D721Med (cell line): ENCODE measurements around the gene AFAP1L1.
A peak's percentile ranks its signal among the peaks of the same experiment; 100 is the strongest.

Experiments used
- DNase-seq: peaks from one replicate; pipeline ENCODE4 v3.0.0; 2011; ENCODE audit warnings: low spot score; ENCODE audit not compliant: insufficient read length
- FAIRE-seq: peaks from 2 replicates; lab custom pipeline; 2011; peaks lifted over from hg19 to GRCh38; lab: Jason Lieb, UNC
- TF ChIP-seq, protein P1 (sequence below): IDR thresholded peaks from 2 replicates; pipeline ENCODE4 v1.5.1; 2012; ENCODE audit warnings: mild to moderate bottlenecking, control low read depth; ENCODE audit not compliant: insufficient read depth; ENCODE audit errors: missing control alignments

AFAP1L1 gene

DNA sequence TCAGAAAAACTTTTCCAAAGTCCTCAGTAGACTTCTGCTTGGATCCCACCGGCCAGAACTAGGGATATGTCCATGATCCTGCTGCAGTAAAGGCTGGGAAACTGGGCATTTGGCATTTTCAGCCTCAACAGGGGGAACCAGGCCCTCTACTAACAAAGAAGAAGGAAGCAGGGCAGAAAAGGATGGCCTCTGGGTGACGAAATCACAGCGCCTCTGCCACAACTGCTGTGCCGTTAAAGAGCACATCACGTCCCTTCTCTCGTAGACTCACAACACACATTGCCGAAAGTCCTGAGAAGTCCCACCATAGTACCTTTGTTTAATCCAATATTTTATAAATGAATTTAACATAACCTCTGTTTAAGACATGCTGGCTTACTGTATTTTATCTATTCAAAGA, 10.4 kb upstream of the AFAP1L1 start:
- DNase-seq (no peak), FAIRE-seq (no peak)
- TF ChIP-seq, protein P1, sequence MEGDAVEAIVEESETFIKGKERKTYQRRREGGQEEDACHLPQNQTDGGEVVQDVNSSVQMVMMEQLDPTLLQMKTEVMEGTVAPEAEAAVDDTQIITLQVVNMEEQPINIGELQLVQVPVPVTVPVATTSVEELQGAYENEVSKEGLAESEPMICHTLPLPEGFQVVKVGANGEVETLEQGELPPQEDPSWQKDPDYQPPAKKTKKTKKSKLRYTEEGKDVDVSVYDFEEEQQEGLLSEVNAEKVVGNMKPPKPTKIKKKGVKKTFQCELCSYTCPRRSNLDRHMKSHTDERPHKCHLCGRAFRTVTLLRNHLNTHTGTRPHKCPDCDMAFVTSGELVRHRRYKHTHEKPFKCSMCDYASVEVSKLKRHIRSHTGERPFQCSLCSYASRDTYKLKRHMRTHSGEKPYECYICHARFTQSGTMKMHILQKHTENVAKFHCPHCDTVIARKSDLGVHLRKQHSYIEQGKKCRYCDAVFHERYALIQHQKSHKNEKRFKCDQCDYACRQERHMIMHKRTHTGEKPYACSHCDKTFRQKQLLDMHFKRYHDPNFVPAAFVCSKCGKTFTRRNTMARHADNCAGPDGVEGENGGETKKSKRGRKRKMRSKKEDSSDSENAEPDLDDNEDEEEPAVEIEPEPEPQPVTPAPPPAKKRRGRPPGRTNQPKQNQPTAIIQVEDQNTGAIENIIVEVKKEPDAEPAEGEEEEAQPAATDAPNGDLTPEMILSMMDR, result no peak

DNA sequence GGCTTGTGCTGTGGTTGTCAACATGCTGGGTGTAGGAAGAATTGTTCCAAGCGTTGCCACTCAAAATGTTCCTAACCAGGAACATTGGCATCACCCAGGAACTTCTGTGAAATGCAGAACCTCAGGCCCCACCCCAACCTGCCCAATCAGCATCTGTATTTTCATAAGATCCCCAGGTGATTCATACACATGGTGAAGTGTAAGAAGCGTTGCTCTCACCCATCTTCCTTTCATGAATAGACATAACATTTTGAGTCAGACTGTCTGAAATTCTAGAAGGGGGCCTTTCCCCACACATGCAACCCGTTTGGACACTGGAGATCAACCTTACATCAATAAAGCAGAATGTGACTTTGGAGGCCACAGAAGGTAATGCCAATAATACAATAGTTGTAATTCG, 9.3 kb upstream of the AFAP1L1 start:
- FAIRE-seq (no peak), DNase-seq (no peak)
- TF ChIP-seq, protein P1, result no peak

DNA sequence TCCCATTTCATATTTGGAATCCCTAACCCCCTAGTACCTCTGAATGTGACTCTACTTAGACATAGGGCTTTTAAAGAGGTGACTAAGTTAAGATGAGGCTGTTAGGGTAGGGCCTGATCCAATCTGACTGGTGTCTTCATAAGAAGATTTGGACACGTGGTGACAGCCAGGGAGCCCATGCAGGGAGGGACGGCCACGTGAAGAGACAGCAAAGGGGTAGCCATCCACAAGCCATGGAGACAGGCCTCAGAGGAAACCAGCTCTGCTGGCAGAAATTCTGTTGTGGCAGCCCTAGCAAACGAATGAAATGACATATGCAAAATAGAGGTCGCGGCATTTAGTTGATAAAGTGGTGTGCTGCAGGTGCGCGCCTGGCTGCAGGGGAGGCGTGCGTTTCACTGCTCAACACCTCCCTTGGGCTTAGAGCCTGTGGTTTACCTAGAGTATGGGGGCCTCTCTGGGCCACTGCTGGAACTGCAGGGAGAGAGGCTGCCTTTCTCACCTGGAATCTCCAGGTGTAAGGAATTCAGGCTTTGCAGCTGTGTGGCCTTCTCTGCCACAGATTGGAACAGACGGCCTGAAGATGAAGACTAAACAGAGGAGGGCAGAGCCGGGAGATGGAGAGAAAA, 7.1 kb upstream of the AFAP1L1 start:
- DNase-seq, result no peak
- TF ChIP-seq, protein P1, result peak; percentile 40
- FAIRE-seq, result no peak

DNA sequence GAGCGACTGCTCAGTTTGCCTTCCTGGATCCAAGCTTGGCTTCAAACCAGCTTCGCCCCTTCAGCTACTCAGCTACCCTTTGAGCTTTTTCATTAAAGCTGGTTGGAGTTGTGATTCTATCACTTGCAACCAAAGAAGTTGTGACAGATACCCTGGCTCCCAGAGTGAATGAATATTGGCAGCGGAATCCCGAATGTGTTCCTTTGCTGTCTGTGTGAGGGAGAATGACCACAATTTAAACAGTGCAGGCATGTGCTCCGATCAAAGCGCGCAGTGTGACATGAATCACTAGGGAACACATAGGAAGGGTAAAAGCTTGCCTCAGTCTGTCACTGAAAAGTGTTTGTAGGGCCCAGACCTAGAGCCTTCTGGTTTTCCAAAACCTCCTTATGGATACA, 6.6 kb upstream of the AFAP1L1 start:
- FAIRE-seq, result no peak
- no peak for DNase-seq
- TF ChIP-seq, protein P1, result no peak

DNA sequence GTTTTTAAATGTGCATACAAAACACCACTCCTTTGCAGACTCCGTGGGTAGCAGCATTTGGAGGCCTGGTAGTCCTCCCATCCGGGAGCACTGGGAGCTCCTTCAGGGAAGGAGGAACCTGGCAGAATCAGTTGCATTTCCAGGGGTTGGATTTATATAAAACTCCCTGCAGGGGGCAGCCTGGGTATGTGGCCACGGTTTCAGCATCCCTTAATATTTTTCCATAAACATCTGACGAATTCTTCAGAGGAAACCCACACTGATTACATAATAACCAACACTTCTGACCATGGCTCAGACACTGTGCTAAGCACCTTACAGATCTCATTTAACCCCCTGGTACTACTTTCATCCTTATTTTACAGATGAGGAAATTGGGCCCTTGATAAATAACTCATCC, 6.1 kb upstream of the AFAP1L1 start:
- DNase-seq (no peak), FAIRE-seq (no peak)

DNA sequence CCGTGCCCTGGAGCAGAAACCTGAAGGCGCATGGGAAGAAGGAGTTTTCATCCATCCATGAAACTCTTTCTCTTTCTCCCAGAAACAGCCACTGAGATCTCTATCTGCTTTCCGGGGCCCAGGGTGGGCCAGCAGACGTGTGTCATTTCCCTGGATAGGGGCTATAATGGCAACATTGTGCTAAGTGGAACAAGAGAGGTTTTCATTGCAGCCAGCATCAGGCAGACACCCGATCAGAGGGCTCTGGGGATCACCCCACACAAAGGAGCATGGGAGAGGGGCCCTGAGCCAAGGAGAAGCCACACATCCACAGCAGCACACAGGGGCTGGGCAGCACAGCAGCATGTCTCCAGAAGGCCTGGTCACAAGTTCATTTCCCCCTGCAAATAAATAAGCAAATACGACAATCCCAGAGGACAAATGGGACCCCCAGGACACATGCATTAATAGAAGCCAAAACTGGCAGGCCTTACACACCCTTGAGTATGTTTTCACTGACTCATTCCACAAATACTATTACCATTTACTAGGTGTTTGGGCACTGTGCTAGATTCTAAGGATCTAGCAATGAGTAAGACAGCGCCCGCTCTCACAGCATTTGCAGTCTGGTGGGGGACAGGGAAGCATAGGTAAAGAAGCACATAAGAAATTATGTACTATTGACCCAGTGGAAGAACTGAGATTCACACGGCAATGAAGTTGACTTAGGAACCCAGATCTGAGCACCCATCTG, 4.3 kb upstream of the AFAP1L1 start:
- no peak for FAIRE-seq
- TF ChIP-seq, protein P1, result no peak
- DNase-seq, result no peak

More for the DNA sequence above, 6.1 kb upstream of the AFAP1L1 start:
- TF ChIP-seq, protein P1, result peak; percentile 31
